Vagina (tissue), 2 donors: ENCODE results near the gene ACYP2.

Source experiments
- POLR2A ChIP-seq, 2 donors: fragments of 450-650 bp; IDR thresholded peaks; one replicate each; pipeline ENCODE4 v1.6.1; 2017; ENCODE audit warnings: antibody characterized with exemption in 2 of 2, mild to moderate bottlenecking in 2 of 2, moderate library complexity in 2 of 2
- POLR2AphosphoS5 ChIP-seq, 2 donors: sonication (generic); formaldehyde crosslinking; IDR thresholded peaks; one replicate each; pipeline ENCODE4 v1.9.0; 2017; ENCODE audit warnings: antibody characterized with exemption in 2 of 2, mild to moderate bottlenecking in 2 of 2, low read depth in 1 of 2; ENCODE audit not compliant: insufficient read depth in 1 of 2
- TF ChIP-seq, protein P1 (sequence below), 3 experiments: fragments of 450-650 bp in 2 of 3; fragments of 200-600 bp in 1 of 3; sonication (generic) in 1 of 3; IDR thresholded peaks; one replicate each; pipeline ENCODE4 v1.5.1; 2017 to 2019; ENCODE audit warnings: antibody characterized with exemption in 3 of 3, mild to moderate bottlenecking in 2 of 3, moderate library complexity in 2 of 3

- TF ChIP-seq, protein P1, sequence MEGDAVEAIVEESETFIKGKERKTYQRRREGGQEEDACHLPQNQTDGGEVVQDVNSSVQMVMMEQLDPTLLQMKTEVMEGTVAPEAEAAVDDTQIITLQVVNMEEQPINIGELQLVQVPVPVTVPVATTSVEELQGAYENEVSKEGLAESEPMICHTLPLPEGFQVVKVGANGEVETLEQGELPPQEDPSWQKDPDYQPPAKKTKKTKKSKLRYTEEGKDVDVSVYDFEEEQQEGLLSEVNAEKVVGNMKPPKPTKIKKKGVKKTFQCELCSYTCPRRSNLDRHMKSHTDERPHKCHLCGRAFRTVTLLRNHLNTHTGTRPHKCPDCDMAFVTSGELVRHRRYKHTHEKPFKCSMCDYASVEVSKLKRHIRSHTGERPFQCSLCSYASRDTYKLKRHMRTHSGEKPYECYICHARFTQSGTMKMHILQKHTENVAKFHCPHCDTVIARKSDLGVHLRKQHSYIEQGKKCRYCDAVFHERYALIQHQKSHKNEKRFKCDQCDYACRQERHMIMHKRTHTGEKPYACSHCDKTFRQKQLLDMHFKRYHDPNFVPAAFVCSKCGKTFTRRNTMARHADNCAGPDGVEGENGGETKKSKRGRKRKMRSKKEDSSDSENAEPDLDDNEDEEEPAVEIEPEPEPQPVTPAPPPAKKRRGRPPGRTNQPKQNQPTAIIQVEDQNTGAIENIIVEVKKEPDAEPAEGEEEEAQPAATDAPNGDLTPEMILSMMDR (IDR thresholded peaks at IDR 0.05) = no peak
- TF ChIP-seq POLR2A (IDR thresholded peaks at IDR 0.05) (no peak), POLR2AphosphoS5 (IDR thresholded peaks at IDR 0.05; ENCODE audit: insufficient read depth in 1 of 2, low read depth in 1 of 2) (no peak)
These were observed 41.6 kb upstream of the ACYP2 start for GRCh38 chr2:54073796-54074195.
